GM21515 (cell line): ENCODE measurements around the gene RASGRP2.

Source experiments
- ATAC-seq: cut with Tn5 transposase; IDR thresholded peaks from one replicate; pipeline ENCODE4 v1.9.1; 2021; ENCODE audit not compliant: unreplicated experiment

The RASGRP2 gene

DNA sequence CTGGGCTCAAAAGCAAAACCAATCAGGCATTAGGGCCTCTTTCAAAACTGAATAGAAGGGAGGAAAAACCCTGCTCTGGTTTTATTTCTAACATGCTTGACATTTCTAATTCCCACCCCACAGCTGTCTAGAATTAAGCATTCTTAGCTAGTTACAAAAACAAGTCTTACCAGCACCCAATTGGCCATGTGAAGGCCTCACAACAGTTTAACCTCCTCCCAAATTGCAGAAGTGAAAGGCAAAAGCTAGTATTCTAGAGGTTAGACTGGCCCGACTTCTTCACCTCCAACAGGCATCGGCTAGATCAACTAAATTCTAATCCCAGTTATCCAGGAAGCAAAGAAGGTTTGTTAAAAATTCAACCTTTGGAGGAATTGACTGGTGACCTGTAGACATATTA, 27.9 kb upstream of the RASGRP2 start:
- no peak for ATAC-seq

DNA sequence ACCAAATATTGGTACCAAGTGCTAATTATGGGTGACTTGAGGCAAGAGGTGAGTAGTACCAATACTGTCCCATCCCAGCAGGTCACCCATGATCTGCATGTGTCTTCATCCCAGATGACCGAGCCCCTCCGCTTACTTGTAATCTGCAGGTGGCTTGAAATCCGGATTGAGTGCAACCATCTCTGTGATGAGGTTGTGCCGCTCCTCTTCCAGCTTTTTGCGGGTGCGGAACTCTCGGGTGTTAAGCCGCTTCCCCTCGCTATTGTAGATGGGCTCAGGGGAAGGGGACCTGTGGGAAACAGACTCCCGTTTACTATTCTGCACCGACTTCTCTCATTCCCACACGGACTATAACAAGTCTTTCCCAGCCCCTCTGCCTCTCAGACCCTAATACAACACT, 26.2 kb upstream of the RASGRP2 start:
- ATAC-seq: no peak

DNA sequence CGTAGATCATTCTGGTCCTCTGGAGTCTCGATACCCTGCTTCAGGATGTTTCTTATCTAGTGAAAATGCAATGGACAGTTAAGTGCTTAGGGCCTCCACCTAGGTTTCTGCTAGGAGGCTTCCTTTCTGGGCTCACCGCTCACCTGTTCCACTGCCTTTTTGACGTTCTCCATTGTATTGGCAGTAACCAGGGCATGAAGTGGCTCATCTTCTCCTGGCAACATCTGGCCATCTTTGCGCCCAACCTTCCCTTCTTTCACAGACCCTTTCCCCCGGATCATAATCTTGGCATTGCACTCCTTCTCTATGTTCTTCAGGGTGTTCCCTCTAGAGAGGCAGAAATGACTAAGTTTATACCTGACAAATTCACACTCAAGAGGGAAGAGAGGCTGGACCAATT, 25.3 kb upstream of the RASGRP2 start:
- no peak for ATAC-seq

DNA sequence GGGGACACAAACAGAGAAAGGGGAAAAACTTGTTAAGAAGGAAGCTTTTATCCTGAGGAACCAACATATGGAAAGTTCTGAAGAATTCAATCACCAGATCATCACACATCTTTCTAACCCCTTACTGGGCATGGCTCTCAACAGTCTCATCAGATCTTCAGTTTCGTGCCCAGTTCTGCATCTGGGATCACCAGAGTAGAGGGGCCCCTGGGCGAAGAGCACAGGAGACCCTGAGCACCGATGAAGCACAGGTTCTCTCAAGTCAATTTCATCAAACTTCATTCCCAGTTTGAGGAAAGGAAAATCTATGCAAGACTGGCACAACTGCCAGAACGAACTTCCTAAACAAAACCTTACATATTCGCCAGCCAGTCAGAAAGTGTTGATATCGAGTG, 24.4 kb upstream of the RASGRP2 start:
- ATAC-seq: no peak

DNA sequence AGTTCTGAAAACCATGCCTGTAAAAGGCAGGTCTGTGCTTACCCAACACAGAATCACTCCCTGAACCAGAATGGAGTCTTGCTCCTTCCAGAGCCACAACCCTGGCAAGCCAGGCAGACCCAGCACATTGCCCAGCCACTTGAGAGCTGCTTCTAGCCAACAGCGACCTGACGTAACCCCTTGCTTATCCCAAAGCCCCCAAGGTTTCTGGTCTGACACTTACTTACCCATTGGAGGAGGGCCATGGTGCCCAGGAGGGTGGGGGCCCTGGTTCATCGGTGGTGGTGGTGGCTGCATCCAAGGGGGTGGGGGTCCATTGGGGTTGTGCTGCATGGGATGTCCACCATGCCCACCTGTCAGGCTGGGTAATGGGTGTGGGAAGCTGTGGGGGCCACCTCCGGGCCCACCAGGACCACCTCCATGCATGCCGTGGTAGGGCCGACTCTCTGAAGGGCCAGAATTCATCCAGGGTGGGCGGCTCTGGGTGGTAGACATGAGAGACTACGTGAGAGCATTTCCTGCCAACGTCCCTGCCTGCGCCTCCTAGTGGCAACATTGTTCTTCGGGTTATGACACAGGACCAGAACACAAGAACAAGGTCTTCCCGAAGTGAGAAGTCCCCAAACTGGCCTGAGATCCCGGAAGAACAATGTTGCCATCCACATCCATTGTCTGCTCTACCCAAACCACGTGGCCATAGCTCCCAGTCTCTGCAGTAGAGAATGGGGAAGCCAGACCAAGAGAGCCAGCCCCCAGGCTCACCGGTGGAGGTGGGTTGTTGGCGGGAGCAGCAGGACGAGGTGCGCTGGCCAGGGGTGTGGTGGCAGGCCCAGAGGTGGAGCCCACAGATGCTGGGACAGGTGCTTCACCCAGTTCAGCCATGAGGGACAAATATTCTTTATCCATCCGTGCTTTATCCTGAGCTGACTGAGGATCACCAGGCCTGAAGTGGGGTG, 23.7 kb upstream of the RASGRP2 start:
- no peak for ATAC-seq

DNA sequence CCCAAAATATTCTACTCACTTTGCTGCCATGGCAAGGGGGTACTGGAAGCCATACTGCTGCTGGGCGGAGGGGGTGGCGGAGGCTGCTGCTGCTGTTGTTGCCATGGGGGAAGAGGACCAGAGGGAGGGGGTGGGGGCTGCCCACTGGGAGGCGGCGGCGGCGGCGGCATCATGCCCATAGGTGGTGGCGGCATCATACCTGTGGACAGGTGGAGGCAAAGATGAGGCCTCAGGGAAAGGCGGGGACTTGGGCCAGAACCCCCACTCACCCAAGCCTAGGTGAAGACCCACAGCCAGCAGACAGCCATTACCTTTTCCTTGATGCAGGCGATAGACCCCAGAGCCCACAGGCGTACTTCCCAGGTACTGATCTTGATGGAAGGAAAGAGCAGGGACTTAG, 22.9 kb upstream of the RASGRP2 start:
- ATAC-seq: no peak

DNA sequence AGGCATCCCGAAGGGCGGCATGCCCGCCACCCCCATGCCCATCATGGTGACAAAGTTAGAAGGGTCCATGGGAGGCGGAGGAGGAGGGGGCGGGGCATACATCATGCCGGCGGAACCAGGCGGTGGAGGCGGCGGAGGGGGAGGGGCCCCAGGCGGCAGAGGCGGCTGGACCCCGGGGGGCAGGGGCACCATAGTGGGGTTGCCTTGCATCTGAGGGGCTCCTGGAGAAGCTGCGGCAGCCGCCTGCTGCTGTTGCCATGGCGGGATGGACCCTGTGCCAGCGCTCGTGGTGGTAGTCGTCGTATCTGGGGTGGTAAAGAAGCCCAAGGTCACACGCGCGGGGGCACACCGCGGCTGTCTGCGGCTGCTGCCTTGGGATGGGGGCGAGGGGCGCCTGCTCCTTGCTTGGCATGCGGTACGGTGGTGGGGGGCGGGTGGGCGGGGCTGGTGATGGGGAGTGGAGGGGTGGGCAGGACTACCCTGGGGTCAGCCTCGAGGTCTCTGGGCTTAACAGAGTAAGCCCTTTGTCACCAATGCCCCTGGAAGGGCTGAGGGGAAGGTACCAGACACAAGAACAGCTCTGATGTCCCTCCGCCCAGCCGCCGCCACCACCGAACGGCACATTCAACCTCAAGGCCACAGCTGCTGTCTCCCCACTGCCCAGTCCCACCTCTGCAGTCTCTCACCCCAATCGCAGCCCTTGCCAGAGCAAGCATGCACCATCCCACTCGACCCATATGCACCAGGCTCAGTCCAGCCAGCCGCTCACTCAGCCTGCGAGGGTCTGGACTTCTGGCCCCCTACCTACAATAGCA, 22.1 kb upstream of the RASGRP2 start:
- no peak for ATAC-seq

DNA sequence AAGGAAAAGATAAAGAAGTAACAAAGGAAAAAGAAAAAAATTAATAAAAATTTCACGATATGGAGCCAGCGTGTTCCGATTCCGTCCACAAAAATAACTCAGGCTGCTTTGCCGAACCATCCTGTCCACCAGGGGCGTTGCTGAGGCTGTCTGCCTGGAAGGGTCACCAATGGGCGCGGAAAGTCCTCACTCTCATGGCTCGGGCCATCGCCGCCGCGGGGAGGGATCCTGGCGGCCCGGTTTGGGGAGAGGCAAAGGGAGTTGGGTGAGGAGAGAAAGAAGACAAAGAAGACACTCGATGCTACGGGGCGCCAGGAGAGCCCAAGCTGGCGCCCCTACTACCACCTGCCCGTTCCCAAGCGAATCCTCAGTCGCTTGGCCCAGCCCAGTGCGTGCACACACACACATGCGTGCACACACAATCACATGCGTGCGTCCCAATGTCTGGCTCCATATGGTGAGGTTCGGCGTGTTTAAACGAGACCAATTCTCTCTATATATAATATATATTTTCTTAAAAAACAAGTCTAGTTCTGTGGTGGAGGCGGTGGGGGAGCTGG, 21.4 kb upstream of the RASGRP2 start:
- ATAC-seq: no peak

DNA sequence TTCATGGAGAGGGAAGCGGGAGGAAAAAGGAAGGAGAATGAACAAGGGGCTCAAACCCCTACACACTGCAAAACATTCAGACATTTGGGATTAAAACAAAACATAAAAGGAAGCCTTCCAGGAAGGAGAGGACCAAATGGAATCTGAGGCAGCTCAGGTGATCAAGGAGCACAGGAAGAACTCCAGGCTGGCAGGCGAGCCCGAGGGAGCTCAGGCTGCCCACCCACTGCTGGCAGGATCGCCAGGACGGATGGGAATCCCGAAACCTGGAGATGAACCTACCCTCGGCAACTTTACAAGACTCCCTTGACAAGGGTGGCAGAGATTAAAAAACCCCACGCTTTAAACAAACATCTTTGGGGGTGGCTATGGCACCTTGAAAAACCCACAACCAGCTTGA, 20.8 kb upstream of the RASGRP2 start:
- no peak for ATAC-seq

DNA sequence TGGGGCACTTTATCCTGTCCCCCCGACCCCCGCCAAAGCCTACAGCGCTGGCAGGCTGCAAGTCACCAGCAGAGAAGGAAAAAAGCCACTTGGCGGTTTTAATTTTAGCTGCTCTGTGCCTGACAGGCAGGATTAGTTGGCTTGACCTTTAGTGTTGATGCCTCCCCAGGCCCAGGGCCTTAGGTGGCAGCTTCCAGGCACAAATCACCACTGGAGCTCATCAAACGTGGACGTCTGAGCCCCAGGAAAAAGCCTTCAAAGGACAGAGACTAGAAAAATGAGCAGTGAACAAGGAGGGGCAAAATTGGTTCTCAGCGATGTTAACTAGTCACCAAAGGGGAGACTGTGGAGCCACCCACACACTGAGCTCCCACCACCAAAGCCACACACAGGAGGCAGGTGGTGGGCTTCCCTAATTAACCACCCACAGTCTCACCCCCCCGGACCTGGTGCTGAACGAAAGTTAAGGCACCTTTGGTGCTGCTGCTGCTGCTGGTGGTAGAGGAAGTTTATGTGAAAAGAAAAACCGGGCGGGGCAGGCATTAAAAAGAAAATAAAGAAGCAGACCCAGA, 20.2 kb upstream of the RASGRP2 start:
- no peak for ATAC-seq

DNA sequence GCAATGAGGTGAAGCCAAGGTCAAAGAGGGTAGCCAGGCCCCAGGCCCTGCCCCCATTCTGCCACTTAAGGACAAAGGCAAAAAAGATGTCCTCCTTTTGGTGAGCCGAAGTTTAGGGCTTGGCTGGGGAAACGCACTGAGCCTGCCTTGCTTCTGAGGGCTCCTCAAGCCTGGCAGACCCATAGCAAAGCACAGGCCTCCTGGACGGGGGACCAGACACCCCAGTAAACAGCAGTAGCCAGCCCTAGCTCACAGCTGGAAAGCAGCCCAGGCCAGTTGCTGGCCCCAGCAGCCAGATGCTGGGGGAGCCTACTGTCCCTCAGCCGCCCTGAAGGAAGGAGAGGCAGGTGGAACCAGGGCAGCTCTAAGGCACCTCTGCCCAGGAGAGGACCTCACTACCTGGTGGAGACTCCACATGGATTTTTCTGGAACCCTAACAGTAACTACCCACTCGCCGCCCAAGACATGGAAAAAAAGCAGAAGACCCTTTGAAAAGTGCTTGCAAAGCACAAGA, 19.6 kb upstream of the RASGRP2 start:
- no peak for ATAC-seq

DNA sequence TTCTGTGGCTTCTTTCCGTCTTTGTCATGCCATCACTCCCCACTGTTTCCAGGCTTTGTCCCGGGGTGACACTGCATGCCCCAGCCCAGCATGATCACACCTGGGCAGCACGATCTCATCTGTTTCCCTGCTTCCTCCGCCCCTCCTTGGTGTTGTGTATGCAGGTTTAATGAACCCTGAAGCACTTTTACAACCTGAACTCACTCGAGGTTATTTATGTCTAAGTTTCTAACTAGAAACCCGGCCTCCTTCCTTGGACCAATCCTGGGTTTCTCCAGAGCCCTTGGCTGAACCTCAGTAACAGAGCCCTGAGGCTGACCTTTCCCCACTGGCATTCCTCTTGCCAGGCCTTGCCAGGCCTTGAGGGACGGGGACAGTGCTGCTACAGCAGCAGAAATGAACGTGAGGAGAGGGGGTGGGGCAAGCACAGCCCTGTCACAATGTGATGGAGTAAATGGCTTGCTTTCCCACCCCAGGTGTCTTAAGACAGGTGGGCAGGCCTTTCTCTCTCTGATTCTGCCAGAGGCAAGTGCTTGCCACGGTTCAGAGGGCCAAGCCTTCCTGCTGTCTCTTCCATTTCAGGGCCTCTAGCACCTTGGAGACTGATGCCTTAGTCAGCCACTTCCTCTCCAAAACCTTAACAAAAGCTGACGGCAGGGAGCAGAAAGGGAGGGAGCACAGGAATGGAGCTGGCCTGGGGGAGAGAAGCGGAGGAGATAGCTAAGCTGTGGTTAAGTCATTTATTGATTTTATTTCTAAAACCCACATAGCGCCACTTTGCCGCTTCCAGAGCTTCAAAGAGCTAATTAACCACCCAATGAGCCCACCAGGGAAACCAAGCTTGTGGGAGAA, 19.0 kb upstream of the RASGRP2 start:
- ATAC-seq: no peak

DNA sequence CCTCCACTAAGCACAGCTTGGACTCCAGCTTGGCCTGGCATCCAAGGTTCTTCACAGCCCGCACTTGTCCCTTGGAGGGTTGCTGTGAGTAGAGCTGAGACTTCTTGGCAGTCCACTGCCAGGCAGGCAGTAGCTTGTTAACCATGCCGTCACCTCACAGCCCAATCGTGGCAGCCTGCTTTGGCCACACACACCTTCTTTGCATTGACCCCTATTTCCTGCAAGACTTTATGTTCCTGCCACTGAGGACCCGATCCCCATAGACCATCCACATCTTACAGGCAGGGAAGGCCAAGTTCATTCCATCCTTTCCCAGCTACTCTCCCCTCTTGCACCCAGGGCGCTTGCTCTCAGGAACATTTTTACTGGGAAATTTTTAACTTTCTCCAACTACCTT, 18.3 kb upstream of the RASGRP2 start:
- ATAC-seq: no peak

DNA sequence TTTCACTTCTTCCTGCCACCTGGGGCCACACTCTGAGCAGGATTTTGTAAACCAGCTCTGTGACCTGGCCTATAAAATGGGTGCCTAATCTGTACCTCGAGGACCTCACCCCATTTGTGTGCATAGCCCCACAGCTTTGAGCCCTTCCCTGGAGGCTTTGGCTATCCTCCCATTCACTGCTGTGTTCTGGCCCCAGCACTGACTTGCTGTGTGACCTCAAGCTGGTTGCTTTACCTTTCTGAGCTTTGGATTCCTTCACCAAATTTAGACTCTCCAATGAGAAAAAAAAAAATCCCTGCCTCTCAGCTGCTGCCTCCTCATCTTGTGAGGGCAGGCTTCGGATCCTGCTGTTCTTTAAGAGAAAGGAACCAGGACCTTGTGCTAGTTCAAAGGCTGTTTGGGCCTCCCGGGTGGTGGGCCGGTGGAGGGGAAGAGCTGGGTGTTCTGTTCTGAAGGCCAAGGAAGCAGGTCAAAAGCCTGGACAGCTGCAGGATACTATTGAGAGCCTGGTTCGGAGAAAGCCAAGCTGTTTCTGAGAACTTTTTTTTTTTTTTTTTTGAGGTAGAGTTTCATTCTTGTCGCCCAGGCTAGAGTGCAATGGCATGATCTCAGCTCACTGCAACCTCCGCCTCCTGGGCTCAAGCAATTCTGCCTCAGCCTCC, 16.9 kb upstream of the RASGRP2 start:
- ATAC-seq: no peak

DNA sequence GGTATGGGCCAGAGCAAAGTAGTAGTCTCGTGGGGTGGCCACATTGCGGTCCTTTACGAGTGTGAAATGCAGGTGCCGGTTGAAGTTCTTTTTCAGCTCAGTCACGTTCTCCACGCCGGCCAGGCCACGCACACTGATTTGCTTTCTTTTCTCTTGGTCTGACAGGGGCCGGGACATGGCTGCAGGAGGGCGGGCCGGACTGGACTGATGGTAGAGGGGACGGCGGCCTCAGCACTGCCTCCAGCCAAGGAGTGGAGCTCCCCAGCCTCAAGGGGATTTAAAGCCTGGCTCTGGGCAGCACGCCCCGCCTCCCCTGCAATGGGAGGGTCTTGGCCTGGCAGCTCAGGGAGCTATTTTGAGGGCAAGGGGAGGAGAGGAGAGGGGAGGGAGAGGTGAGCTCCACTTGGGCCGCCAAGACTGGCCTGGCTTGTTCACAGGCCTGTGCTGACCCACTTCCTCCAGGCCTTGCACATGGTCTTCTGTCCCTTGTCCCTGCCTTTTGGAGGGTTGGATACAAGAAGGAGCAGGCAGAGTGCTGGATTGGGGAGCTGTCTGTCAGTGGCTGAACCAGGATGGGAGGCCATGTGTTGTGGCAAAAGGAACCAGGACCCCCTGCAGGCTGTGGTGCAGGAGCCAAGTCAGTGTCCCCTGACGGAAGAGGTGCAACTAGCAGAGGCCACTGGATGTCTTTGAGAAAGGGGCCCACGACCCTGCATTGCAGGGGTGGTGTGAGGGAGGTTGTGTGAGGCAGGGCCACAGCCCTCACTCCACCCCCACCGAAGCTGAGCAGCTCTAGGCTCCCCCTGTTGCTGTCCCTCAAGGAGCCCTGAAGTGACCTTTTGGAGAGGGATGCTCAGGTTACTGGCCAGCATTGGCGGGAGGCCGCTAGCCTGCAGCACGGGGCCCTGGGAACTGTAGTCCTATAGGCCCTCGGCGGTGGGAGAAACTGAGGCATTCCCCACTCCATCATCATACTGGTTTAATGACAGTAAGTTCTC, 16.1 kb upstream of the RASGRP2 start, which contains the start of gene PYGM:
Gene PYGM, minus strand, starts transcription at position 253 of the 998 bp plus-strand sequence. Its CDS starts 76 bp downstream, at position 177.
- ATAC-seq: no peak

DNA sequence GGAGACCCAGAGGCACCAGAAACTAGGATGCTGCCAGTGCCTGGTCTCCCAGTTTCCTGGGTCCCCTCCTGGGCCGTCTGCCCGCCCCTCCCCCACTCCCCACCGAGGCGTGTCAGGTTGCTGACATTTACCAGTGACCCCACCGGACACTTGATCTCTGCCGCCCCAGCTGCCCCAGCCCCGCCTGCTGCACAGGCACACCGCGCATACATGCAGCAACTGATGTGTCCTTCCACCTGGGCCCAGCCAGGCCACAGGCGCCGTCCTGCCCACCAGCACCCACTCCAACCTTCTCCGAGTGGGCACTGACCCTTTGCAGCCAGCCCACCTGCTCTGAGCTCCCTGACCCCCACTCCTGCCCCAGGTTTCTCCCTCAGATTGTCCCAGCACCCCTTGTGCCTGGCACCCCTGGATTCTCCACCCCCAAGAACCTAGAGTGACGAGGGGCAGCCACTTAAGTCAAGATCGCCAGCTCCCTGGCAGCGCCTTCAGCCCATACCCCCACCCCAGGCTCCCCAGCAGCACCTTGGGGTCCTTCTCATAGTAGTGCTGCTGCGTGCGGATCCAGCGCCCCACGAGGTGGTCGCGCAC, 15.3 kb upstream of the RASGRP2 start:
- ATAC-seq: no peak

DNA sequence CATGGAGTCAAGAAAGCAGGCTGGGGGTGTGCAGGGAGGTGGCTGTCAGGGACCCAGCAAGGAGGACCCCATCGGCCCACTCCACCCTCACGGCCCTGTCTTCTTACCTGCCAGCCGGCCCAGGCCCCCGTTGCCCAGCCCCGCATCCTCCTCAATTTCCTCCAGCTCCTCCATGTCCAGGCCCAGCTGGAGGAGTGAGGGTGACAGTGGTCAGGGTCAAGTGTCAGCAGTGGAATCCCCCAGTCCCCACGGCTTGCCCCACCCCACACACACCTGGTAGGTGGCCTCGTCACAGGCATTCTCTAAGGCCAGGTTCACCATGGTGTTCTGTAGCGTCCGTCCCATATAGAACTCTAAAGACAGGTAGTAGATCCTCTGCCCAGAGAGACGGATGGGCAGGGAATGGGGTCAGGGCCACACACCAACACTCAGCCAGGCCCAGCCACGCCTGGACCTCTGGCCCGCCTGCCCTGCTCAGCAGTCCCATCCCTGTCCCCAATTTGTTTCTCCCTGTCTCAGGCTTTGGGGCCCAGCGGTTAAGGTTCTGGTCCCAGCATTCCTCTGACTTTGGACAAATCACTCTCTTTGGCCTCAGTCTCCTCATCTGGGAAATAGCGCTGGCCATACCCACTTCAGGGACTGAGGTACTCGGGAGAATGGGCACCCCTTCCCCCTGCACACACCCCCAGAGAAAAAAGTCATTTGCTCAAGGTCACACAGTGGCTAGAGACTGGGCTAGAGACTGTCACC, 14.6 kb upstream of the RASGRP2 start:
- ATAC-seq: no peak
